Kidney (tissue), 14 donors: ENCODE measurements around the gene RAPGEF5. TPM values are rescaled to one million over a fixed set of nuclear protein-coding genes. Genes with fewer than 3 reads are reported as not detected.

ENCODE experiments used
- DNase-seq, 5 donors: peaks; one replicate each; pipeline ENCODE4 v3.0.0-alpha.2; 2013 to 2020
- FAIRE-seq: peaks from 2 replicates; lab custom pipeline; 2012; peaks lifted over from hg19 to GRCh38; lab: Jason Lieb, UNC
- H3K27ac ChIP-seq, 2 donors: one replicate each; pipeline ENCODE4 v1.7.0; 2013; ENCODE audit warnings: low read depth in 2 of 2, low read length in 2 of 2, inconsistent platforms in 1 of 2
- H3K27me3 ChIP-seq: one replicate; pipeline ENCODE4 v1.7.1; 2013; ENCODE audit warnings: low read length, inconsistent platforms; ENCODE audit not compliant: control insufficient read depth, insufficient read depth
- H3K36me3 ChIP-seq, 3 donors: one replicate each; pipeline versions ENCODE4 v1.7.0 to v1.7.1; 2013; ENCODE audit warnings: low read length in 3 of 3, control low read depth in 1 of 3, inconsistent platforms in 1 of 3; ENCODE audit not compliant: insufficient read depth in 3 of 3, control insufficient read depth in 2 of 3
- H3K4me1 ChIP-seq, 3 donors: one replicate each; pipeline versions ENCODE4 v1.7.0 to v1.7.1; 2013; ENCODE audit warnings: low read length in 3 of 3, inconsistent platforms in 1 of 3, low read depth in 1 of 3; ENCODE audit not compliant: control insufficient read depth in 2 of 3, insufficient read depth in 2 of 3
- H3K4me3 ChIP-seq, 3 donors: one replicate each; pipeline versions ENCODE4 v1.7.0 to v1.8.1; 2013; ENCODE audit warnings: low read length in 3 of 3, control low read depth in 1 of 3, inconsistent platforms in 1 of 3
- H3K9ac ChIP-seq, 3 donors: one replicate each; pipeline versions ENCODE4 v1.7.0 to v1.7.1; 2013; ENCODE audit warnings: low read length in 3 of 3, control low read depth in 1 of 3, inconsistent platforms in 1 of 3
- H3K9me3 ChIP-seq, 3 donors: one replicate each; pipeline versions ENCODE4 v1.7.0 to v1.7.1; 2013; ENCODE audit warnings: low read length in 3 of 3, control low read depth in 1 of 3, inconsistent platforms in 1 of 3; ENCODE audit not compliant: control insufficient read depth in 2 of 3, insufficient read depth in 1 of 3
- CTCF ChIP-seq: IDR thresholded peaks from 3 replicates; pipeline ENCODE4 v1.5.1; 2012; ENCODE audit warnings: mild to moderate bottlenecking, moderate library complexity, borderline replicate concordance; ENCODE audit not compliant: insufficient read depth; ENCODE audit errors: extremely low read depth
- intact Hi-C: fragments of 100-400 bp; cut with DNase I; formaldehyde crosslinking; loops from one replicate; pipeline ENCODE4 v1.11.1; 2022
- polyA plus RNA-seq: library from polyadenylated mRNA; stranded (reverse); fragments of 350-450 nt; fragmentation: Illumina TruSeq; extraction: RNeasy Lipid Tissue Mini Kit (QIAGEN cat#74804); gene quantifications from one replicate; pipeline ENCODE4 v1.2.3, GENCODE V29; 2014; ENCODE audit warnings: low read depth, low replicate concordance; ENCODE audit not compliant: insufficient read depth
- total RNA-seq: library from RNA; stranded (reverse); fragmentation: NEBNext Ultra II Directional; extraction: Animal tissue kit (Norgen Biotek cat#: 25700); gene quantifications from one replicate; pipeline ENCODE4 v1.2.1, GENCODE V29; 2021
- donor health status: control.
- donor health status: control.
- donor health status: control.
- donor health status: control.
- donor health status: control.
- donor health status: DM: yes; HTN: yes; CAD: no.
- donor health status: Normal renal cell carcinoma (clear cell type).

Gene RAPGEF5
- total and polyA plus RNA-seq, 2 donors from 2014 or later: 3.9 to 67.8 TPM

GRCh38 chr7:22200238-22200637, 156.7 kb downstream of the RAPGEF5 start:
- H3K27me3 ChIP-seq: no peaks in the 10 kb centered on the region
- H3K4me1 ChIP-seq: peaks cover 0 to 9% (median 4%) of the 10 kb centered on the region in 3 donors
- H3K4me3 ChIP-seq: no peak overlapping the region
- TF ChIP-seq CTCF: no peak
- H3K36me3 ChIP-seq: no peaks in the 10 kb centered on the region
- DNase-seq (no peak), FAIRE-seq (no peak)
- no peak overlapping the region for H3K9ac ChIP-seq
- no peak overlapping the region for H3K27ac ChIP-seq
- intact Hi-C loops: no loop called here
- no peaks in the 10 kb centered on the region for H3K9me3 ChIP-seq

- no peaks in the 10 kb centered on the region for H3K27me3 ChIP-seq
Observed at GRCh38 chr7:22197376-22197775, 159.6 kb downstream of the RAPGEF5 start.

GRCh38 chr7:22196429-22196828, 160.5 kb downstream of the RAPGEF5 start:
- DNase-seq: no peak
- Histone ChIP-seq H3K9me3 (no peaks in the 10 kb centered on the region), H3K4me3 (no peak overlapping the region), H3K4me1 (peaks cover 2 to 6% (median 3%) of the 10 kb centered on the region in 3 donors), H3K27ac (no peak overlapping the region), H3K36me3 (peaks cover 0 to 4% (median 0%) of the 10 kb centered on the region in 3 donors), H3K27me3 (no peaks in the 10 kb centered on the region), H3K9ac (no peak overlapping the region)
- intact Hi-C loops: no loop called here
- no peak for TF ChIP-seq CTCF
- no peak for FAIRE-seq

More at GRCh38 chr7:22197376-22197775, 159.6 kb downstream of the RAPGEF5 start:
- Histone ChIP-seq H3K9ac (no peak overlapping the region), H3K9me3 (no peaks in the 10 kb centered on the region), H3K36me3 (peaks cover 0 to 4% (median 0%) of the 10 kb centered on the region in 3 donors), H3K4me3 (no peak overlapping the region), H3K27ac (no peak overlapping the region), H3K4me1 (peaks cover 2 to 8% (median 4%) of the 10 kb centered on the region in 3 donors)
- DNase-seq: no peak
- intact Hi-C loops: no loop called here
- TF ChIP-seq CTCF: no peak
- FAIRE-seq: no peak
